NCI-H1105 (cell line): ENCODE measurements around the gene KLRC3.
A peak's percentile ranks its signal among the peaks of the same experiment; 100 is the strongest.
"Not testable (repeated sequence)": the region's sequence is repeated elsewhere in the genome, so short reads cannot be mapped to it uniquely, and the experiment has no call there.

Source experiments
- DNase-seq: peaks from one replicate; lab custom pipeline; 2025; lab: John Stamatoyannopoulos, UW

Gene KLRC3

DNA sequence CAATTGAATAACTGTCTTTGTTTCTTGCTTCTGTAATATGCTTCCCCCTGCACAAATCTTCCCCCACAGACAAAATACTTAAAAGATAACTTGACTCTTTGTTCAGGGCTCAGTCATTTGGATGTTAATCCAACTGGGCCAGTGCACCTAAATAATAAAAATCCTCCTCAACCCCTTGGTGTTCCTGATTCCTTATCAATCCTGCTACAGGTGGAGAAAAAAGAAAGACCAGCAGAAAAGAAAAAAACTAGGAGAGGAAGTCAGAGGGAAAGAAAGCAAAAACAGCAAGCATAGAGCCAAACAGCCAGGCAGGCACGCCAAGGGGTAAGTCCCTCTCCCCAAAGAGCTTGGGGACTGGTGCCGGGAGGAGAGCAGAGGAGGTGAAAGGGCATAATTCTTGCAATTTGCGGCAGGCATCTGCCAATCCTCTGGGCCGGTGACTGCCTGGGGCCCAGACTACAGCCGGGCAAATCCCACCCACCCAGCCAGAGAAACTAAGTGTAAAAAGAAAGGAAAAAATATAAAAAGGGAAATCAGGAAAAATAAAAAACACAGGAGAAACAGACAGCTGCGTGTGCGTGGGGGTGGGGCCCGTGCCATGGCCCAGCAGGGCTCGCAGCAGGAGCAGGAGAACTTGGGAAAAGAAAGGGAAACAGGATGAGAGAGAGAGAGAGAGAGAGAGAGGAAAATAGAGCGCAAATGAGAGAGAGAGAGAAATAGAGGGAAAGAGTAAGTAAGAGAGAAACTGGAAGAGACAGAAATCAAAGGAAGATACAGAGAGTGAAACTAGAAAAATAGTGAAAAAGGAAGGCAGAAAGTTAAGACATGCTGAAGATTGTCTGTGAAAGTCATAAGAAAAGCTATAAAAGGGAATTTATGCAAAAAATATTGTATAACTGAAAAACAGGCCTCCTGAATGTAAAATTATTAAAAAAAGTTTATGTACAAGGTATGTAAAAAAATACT lies 51.9 kb downstream of the KLRC3 start:
- DNase-seq, result no peak

DNA sequence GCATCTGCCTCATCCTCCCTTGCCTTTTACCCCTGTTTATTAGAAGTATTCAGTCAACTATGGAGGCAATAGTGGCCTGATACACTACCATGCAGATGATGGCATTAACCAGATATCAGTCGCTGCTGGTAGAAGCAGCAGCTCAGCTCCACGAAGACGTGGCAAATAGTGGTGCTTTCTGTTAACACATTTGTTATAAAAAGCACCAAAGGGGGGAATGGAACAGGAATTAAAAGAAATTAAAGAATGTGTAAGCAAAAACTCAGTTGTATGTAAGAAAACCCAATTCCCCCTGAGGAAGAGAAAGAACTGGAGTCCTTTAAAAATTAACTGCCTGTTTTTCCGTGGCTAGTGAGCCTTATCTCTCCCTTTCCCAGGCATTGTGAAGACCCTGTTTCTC lies 52.7 kb downstream of the KLRC3 start:
- DNase-seq, result not testable (repeated sequence)

GRCh38 chr12:10366875-10367274 lies 53.5 kb downstream of the KLRC3 start:
- DNase-seq, result no peak

- peak; percentile 43 for DNase-seq
These were observed 54.5 kb downstream of the KLRC3 start for GRCh38 chr12:10365696-10366405.

GRCh38 chr12:10364815-10365622 lies 55.4 kb downstream of the KLRC3 start:
- peak; percentile 89 for DNase-seq

DNA sequence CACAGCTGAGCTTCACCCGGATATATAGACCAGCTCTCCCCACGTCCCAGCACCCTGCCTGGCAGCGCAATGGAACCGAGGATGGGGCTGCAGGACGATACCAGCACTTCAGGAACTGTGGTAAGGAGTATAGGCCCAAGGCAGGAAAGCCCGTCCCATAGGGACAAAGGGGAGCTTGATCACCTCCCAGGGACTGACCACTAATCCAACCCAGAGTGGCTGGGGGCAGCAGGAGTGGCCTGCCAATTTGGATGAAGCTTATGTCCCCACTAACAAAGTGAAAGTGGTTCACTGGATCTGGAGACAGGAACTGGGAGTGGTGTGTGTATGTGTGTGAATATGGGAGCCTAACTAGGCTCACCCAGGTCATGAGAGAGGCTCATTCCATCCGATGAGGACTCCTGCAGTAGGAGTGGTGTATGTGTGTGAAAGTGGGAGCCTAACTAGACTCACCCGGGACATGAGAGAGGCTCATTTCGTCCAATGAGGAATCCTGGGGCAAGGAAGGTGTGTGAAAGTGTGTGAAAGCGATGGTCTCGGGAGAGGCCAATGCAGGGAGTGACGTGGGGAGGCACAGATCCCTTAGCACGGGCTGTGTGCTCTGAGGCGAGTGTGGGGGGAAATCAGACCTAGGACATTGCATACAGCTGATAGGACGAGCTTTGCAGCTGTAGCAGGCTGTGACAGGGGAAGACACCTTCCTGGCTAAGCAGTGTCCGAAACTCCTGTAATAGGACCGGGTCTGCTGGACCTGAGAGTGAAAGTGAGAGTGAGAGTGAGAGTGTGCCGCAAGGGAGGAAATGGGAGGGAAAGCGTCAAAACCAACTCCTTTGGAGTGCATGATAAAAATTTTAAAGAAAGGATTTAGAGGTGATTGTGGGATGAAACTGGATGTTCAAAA lies 56.2 kb downstream of the KLRC3 start:
- DNase-seq, result peak; percentile 26

- DNase-seq, result no peak
These were observed 56.8 kb downstream of the KLRC3 start for GRCh38 chr12:10363658-10363913.

DNA sequence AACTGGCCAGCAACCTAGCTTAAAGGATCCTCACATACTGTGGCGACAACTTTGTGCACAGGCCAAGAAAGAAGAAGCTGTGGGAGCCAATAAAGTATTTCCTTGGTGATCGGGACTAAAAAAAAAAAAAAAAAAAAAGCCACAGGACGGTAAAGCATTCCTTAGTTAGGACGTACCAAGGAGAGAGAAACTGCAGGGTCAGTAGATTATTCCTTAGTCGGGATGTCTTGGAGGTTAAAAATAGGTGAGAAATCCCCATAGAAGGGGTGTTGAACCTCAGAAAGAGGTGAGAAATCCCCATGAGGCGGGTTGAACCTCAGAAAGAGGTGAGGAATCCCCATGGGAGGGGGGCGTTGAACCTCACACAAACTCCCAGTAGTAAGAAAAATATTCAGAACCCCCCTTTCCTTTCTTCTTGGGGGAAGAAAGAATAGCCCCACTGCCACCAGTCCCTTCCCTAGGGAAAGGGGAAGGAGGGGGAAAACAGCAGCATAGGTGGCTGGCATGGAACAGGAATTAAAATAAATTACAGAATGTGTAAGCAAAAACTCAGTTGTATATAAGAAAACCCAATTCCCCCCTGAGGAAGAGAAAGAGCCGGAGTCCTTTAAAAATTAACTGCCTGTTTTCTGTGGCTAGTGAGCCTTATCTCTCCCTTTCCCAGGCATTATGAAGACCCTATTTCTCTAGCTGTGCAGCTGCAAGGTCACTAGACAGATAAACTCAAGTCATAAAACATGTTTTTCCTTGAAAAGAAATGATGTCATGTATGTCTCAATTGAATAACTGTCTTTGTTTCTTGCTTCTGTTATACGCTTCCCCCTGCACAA lies 57.4 kb downstream of the KLRC3 start:
- no peak for DNase-seq

- DNase-seq, result no peak
These were observed 58.1 kb downstream of the KLRC3 start for GRCh38 chr12:10362325-10362724.
